K562 (cell line): ENCODE data around the gene RNF224. TPM values are rescaled to one million over a fixed set of nuclear protein-coding genes. Genes with fewer than 3 reads are reported as not detected.

Source experiments
- ETV1 ChIP-seq: fragments of 450-650 bp; conservative IDR thresholded peaks from 2 replicates; pipeline ENCODE4 v1.6.1; 2016; ENCODE audit warnings: missing genetic modification characterization, control low read depth, low read depth, missing compliant biosample characterization
- EWSR1 ChIP-seq: fragments of 450-650 bp; IDR thresholded peaks from 2 replicates; pipeline ENCODE4 v1.6.1; 2018; ENCODE audit warnings: borderline replicate concordance, mild to moderate bottlenecking, low read depth, moderate library complexity; ENCODE audit not compliant: partially characterized antibody
- GABPA ChIP-seq: fragments of 200-800 bp; sonication (Bioruptor generic); conservative IDR thresholded peaks from 2 replicates; pipeline ENCODE4 v1.6.1; 2016; ENCODE audit warnings: low read depth, missing genetic modification characterization, missing compliant biosample characterization
- HDAC2 ChIP-seq: fragments of 450-650 bp; IDR thresholded peaks from 2 replicates; pipeline ENCODE4 v1.6.1; 2016; ENCODE audit warnings: mild to moderate bottlenecking
- KLF6 ChIP-seq: fragments of 250-450 bp; sonication (Bioruptor Pico); IDR thresholded peaks from 2 replicates; pipeline ENCODE4 v1.4.0; 2020; ENCODE audit warnings: mild to moderate bottlenecking, moderate library complexity, borderline replicate concordance
- LEF1 ChIP-seq: fragments of 450-650 bp; IDR thresholded peaks from 2 replicates; pipeline ENCODE4 v1.6.1; 2016; ENCODE audit warnings: mild to moderate bottlenecking
- MAFG ChIP-seq: fragments of 450-650 bp; conservative IDR thresholded peaks from 2 replicates; pipeline ENCODE4 v1.6.1; 2016; ENCODE audit warnings: missing genetic modification characterization, missing compliant biosample characterization
- MCM5 ChIP-seq: fragments of 450-650 bp; IDR thresholded peaks from 2 replicates; pipeline ENCODE4 v1.6.1; 2016; ENCODE audit warnings: low read depth
- MYC ChIP-seq, 2 experiments: fragments of 250-450 bp in 1 of 2; sonication (Bioruptor Pico) in 1 of 2; IDR thresholded peaks; 2 replicates each; pipeline versions ENCODE4 v1.5.1 to v1.6.1; 2012 to 2021; ENCODE audit warnings: low read depth in 2 of 2, borderline replicate concordance in 1 of 2, improper control_type of control experiment in 1 of 2, low read length in 1 of 2, mild to moderate bottlenecking in 1 of 2, moderate library complexity in 1 of 2
- NUFIP1 ChIP-seq: fragments of 450-650 bp; IDR thresholded peaks from 2 replicates; pipeline ENCODE4 v1.6.1; 2018; ENCODE audit not compliant: partially characterized antibody
- PCBP1 ChIP-seq: fragments of 200-400 bp; formaldehyde crosslinking; IDR thresholded peaks from 2 replicates; pipeline ENCODE4 v1.6.1; 2018; ENCODE audit warnings: mild to moderate bottlenecking, low read depth, low read length; ENCODE audit not compliant: poor library complexity, severe bottlenecking
- POLR2H ChIP-seq: IDR thresholded peaks from 2 replicates; pipeline ENCODE4 v1.6.1; 2016; ENCODE audit warnings: missing genetic modification characterization, low read depth, mild to moderate bottlenecking, control low read depth, missing compliant biosample characterization, moderate library complexity
- RUNX1 ChIP-seq: sonication (generic); IDR thresholded peaks from 2 replicates; pipeline ENCODE4 v1.6.1; 2016; ENCODE audit warnings: antibody characterized with exemption, low read depth
- SMAD3 ChIP-seq: fragments of 450-650 bp; formaldehyde crosslinking; conservative IDR thresholded peaks from 2 replicates; pipeline ENCODE4 v1.4.0; 2020; ENCODE audit warnings: mild to moderate bottlenecking
- SMARCA4 ChIP-seq: fragments of 450-650 bp; IDR thresholded peaks from 2 replicates; pipeline ENCODE4 v1.6.1; 2016
- SNIP1 ChIP-seq: fragments of 450-650 bp; IDR thresholded peaks from 2 replicates; pipeline ENCODE4 v1.7.1; 2017; ENCODE audit warnings: low read depth, mild to moderate bottlenecking
- SRF ChIP-seq, 2 experiments: fragments of 250-450, 450-650 bp in 1 of 2; sonication (Bioruptor Pico) in 1 of 2; sonication (generic) in 1 of 2; formaldehyde crosslinking; IDR thresholded peaks; 2 replicates each; pipeline versions ENCODE4 v1.5.0 to v1.5.1; 2020 to 2022; ENCODE audit warnings: mild to moderate bottlenecking in 1 of 2, missing genetic modification reagents in 1 of 2
- TAF1 ChIP-seq: IDR thresholded peaks from 2 replicates; pipeline ENCODE4 v1.6.1; 2011; ENCODE audit warnings: mild to moderate bottlenecking, low read length, moderate library complexity; ENCODE audit not compliant: insufficient read depth, control insufficient read depth, severe bottlenecking; ENCODE audit errors: extremely low read depth
- ZBTB7A ChIP-seq: IDR thresholded peaks from 2 replicates; pipeline ENCODE4 v1.6.1; 2011; ENCODE audit warnings: low read depth, mild to moderate bottlenecking, low read length, moderate library complexity, borderline replicate concordance; ENCODE audit not compliant: control insufficient read depth
- ZNF274 ChIP-seq: IDR thresholded peaks from 2 replicates; pipeline ENCODE4 v1.6.1; 2011; ENCODE audit warnings: low read depth, mild to moderate bottlenecking, low read length, moderate library complexity, borderline replicate concordance
- ZNF282 ChIP-seq: sonication (generic); formaldehyde crosslinking; IDR thresholded peaks from 2 replicates; pipeline ENCODE4 v1.8.1; 2023; ENCODE audit warnings: missing genetic modification reagents
- ZNF583 ChIP-seq: fragments of 250-450 bp; sonication (Bioruptor Pico); IDR thresholded peaks from 2 replicates; pipeline ENCODE4 v1.4.0; 2020
- polyA plus RNA-seq, 8 experiments: library from polyadenylated mRNA; depleted of rRNA in 4 of 8; stranded (reverse) in 5 of 8; unstranded in 3 of 8; fragments of >200 nt; fragmentation: Nextera tagmentation in 2 of 8; fragmentation: Illumina TruSeq in 1 of 8; extraction: Ambion mirVana in 2 of 8; extraction: Trizol in 1 of 8; gene quantifications; 2 replicates each; pipeline versions ENCODE4 v1.2.1 to v1.2.3, GENCODE V29; 2011 to 2014; ENCODE audit warnings: inconsistent platforms in 1 of 8, missing spikeins in 1 of 8
- total RNA-seq, 7 experiments: library from RNA; depleted of rRNA in 6 of 7; stranded (reverse); fragments of >200 nt in 6 of 7; fragmentation: Illumina TruSeq in 2 of 7; extraction: Trizol in 2 of 7; gene quantifications; 2 replicates each; pipeline versions ENCODE4 v1.2.1 to v1.2.3, GENCODE V29; 2011 to 2021; ENCODE audit warnings: low replicate concordance in 1 of 7
- TF ChIP-seq, protein P1 (sequence below): sonication (generic); formaldehyde crosslinking; IDR thresholded peaks from 2 replicates; pipeline ENCODE4 v1.8.0; 2022; ENCODE audit warnings: missing genetic modification reagents, mild to moderate bottlenecking, borderline replicate concordance
- TF ChIP-seq, protein P2 (sequence below), 2 experiments: IDR thresholded peaks; 2 replicates each; pipeline ENCODE4 v1.6.1; 2012; ENCODE audit warnings: improper control_type of control experiment in 2 of 2, low read depth in 2 of 2, low read length in 2 of 2, borderline replicate concordance in 1 of 2

RNF224 gene
- total and polyA plus RNA-seq, 9 of the 15 experiments (the other 6 are each of a cell fraction or from before 2014, with no cell fraction given), result not detected

- TF ChIP-seq MYC (IDR thresholded peaks at IDR 0.05; ENCODE audit: low read depth, low read length) (peak; percentile 35), MYC (CRISPR knock-in tag; IDR thresholded peaks at IDR 0.05; ENCODE audit: borderline replicate concordance, low read depth) (no peak), ETV1 (tag) (peak; percentile 84), ZNF583 (CRISPR knock-in tag) (peak; percentile 21; the same call in 1 of the 2 replicates), EWSR1 (no peak), RUNX1 (no peak), ZNF282 (CRISPR knock-in tag) (0 out of 2 replicates have a peak, but pooled peaks have one; percentile 37), PCBP1 (no peak), ZNF274 (no peak), SNIP1 (no peak), HDAC2 (peak; percentile 64; the same call in 1 of the 2 replicates), POLR2H (tag) (peak; percentile 84), KLF6 (CRISPR knock-in tag) (0 out of 2 replicates have a peak, but pooled peaks have one; percentile 51), MCM5 (no peak), SMARCA4 (peak; percentile 9; the same call in 1 of the 2 replicates), NUFIP1 (no peak), GABPA (tag) (peak; percentile 89), LEF1 (peak; percentile 83), SRF (CRISPR knock-in tag; IDR thresholded peaks at IDR 0.05) (peak in 1 of 2 experiments; percentile 69; a peak in 2 of 4 replicates), TAF1 (peak; percentile 77), SMAD3 (CRISPR knock-in tag) (0 out of 2 replicates have a peak, but pooled peaks have one; percentile 26), ZBTB7A (peak; percentile 95), MAFG (no peak)
- TF ChIP-seq, protein P1, sequence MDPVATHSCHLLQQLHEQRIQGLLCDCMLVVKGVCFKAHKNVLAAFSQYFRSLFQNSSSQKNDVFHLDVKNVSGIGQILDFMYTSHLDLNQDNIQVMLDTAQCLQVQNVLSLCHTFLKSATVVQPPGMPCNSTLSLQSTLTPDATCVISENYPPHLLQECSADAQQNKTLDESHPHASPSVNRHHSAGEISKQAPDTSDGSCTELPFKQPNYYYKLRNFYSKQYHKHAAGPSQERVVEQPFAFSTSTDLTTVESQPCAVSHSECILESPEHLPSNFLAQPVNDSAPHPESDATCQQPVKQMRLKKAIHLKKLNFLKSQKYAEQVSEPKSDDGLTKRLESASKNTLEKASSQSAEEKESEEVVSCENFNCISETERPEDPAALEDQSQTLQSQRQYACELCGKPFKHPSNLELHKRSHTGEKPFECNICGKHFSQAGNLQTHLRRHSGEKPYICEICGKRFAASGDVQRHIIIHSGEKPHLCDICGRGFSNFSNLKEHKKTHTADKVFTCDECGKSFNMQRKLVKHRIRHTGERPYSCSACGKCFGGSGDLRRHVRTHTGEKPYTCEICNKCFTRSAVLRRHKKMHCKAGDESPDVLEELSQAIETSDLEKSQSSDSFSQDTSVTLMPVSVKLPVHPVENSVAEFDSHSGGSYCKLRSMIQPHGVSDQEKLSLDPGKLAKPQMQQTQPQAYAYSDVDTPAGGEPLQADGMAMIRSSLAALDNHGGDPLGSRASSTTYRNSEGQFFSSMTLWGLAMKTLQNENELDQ (CRISPR knock-in tag), result no peak
- TF ChIP-seq, protein P2, sequence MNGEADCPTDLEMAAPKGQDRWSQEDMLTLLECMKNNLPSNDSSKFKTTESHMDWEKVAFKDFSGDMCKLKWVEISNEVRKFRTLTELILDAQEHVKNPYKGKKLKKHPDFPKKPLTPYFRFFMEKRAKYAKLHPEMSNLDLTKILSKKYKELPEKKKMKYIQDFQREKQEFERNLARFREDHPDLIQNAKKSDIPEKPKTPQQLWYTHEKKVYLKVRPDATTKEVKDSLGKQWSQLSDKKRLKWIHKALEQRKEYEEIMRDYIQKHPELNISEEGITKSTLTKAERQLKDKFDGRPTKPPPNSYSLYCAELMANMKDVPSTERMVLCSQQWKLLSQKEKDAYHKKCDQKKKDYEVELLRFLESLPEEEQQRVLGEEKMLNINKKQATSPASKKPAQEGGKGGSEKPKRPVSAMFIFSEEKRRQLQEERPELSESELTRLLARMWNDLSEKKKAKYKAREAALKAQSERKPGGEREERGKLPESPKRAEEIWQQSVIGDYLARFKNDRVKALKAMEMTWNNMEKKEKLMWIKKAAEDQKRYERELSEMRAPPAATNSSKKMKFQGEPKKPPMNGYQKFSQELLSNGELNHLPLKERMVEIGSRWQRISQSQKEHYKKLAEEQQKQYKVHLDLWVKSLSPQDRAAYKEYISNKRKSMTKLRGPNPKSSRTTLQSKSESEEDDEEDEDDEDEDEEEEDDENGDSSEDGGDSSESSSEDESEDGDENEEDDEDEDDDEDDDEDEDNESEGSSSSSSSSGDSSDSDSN (IDR thresholded peaks at IDR 0.05; ENCODE audit: borderline replicate concordance in 1 of 2, low read depth in 2 of 2, low read length in 2 of 2), result peak; percentile 94 to 96
Observed at GRCh38 chr9:137277329-137278041, 50.2 kb downstream of the RNF224 start, which contains the start of gene TOR4A (continued).
